HCT116 (cell line): ENCODE results near the gene TASP1.

Experiments used
- POLR2A ChIP-seq: IDR thresholded peaks from 2 replicates; pipeline ENCODE4 v1.7.0; 2011; ENCODE audit warnings: borderline replicate concordance; ENCODE audit not compliant: insufficient read depth, insufficient read length; ENCODE audit errors: extremely low read depth
- POLR2AphosphoS5 ChIP-seq: IDR thresholded peaks from 2 replicates; pipeline ENCODE4 v1.6.1; 2011; ENCODE audit warnings: mild to moderate bottlenecking, low read depth, low read length, moderate library complexity
- RAD21 ChIP-seq: IDR thresholded peaks from 2 replicates; pipeline ENCODE4 v1.6.1; 2012; ENCODE audit warnings: low read depth, mild to moderate bottlenecking
- TF ChIP-seq, protein P1 (sequence below): IDR thresholded peaks from 2 replicates; pipeline ENCODE4 v1.6.1; 2012
- TF ChIP-seq, protein P2 (sequence below), 3 experiments: fragments of 200-600 bp in 1 of 3; sonication (generic) in 1 of 3; IDR thresholded peaks in 2 of 3; conservative IDR thresholded peaks in 1 of 3; 2 replicates each; pipeline ENCODE4 v1.5.1; 2012 to 2017; ENCODE audit warnings: low read depth in 2 of 3, low read length in 2 of 3, antibody characterized with exemption in 1 of 3, borderline replicate concordance in 1 of 3, control low read depth in 1 of 3, mild to moderate bottlenecking in 1 of 3, mixed read lengths in 1 of 3, mixed run types in 1 of 3, moderate library complexity in 1 of 3; ENCODE audit not compliant: insufficient read depth in 1 of 3
- TF ChIP-seq, protein P3 (sequence below): IDR thresholded peaks from 2 replicates; pipeline ENCODE4 v1.6.1; 2011; ENCODE audit warnings: mild to moderate bottlenecking, low read length, moderate library complexity; ENCODE audit not compliant: insufficient replicate concordance; ENCODE audit errors: extremely low read depth
- TF ChIP-seq, protein P4 (sequence below): IDR thresholded peaks from 2 replicates; pipeline ENCODE4 v1.6.1; 2012
- TF ChIP-seq, protein P5 (sequence below): IDR thresholded peaks from 2 replicates; pipeline ENCODE4 v1.6.1; 2012; ENCODE audit warnings: low read depth

DNA sequence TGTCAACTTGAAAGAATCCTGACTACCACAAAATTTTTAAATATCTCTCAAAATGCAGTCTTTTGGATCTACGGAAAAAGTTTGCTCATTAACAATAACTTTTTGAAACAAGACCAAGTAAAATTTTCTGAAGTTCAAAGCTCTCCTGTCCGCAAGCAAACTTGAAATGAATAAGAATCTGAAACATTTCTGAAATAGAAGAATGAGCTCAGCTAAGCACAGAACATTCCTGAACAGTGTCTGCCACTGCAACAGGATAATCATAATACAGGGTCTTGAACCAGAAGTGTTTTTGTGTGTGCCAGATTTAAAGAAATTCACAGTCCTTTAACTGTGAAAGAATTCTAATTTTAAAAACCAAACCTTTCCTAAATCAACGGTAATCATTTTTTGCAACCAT lies 49.1 kb upstream of the TASP1 start:
- TF ChIP-seq, protein P1, sequence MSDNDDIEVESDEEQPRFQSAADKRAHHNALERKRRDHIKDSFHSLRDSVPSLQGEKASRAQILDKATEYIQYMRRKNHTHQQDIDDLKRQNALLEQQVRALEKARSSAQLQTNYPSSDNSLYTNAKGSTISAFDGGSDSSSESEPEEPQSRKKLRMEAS: no peak
- TF ChIP-seq, protein P2, sequence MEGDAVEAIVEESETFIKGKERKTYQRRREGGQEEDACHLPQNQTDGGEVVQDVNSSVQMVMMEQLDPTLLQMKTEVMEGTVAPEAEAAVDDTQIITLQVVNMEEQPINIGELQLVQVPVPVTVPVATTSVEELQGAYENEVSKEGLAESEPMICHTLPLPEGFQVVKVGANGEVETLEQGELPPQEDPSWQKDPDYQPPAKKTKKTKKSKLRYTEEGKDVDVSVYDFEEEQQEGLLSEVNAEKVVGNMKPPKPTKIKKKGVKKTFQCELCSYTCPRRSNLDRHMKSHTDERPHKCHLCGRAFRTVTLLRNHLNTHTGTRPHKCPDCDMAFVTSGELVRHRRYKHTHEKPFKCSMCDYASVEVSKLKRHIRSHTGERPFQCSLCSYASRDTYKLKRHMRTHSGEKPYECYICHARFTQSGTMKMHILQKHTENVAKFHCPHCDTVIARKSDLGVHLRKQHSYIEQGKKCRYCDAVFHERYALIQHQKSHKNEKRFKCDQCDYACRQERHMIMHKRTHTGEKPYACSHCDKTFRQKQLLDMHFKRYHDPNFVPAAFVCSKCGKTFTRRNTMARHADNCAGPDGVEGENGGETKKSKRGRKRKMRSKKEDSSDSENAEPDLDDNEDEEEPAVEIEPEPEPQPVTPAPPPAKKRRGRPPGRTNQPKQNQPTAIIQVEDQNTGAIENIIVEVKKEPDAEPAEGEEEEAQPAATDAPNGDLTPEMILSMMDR (IDR thresholded peaks at IDR 0.05 in 2 of 3, conservative IDR thresholded peaks at IDR 0.05 in 1 of 3; ENCODE audit: borderline replicate concordance in 1 of 3, insufficient read depth in 1 of 3, low read depth in 2 of 3, low read length in 2 of 3): no peak
- TF ChIP-seq POLR2A (no peak), POLR2AphosphoS5 (no peak), RAD21 (no peak)
- TF ChIP-seq, protein P3, sequence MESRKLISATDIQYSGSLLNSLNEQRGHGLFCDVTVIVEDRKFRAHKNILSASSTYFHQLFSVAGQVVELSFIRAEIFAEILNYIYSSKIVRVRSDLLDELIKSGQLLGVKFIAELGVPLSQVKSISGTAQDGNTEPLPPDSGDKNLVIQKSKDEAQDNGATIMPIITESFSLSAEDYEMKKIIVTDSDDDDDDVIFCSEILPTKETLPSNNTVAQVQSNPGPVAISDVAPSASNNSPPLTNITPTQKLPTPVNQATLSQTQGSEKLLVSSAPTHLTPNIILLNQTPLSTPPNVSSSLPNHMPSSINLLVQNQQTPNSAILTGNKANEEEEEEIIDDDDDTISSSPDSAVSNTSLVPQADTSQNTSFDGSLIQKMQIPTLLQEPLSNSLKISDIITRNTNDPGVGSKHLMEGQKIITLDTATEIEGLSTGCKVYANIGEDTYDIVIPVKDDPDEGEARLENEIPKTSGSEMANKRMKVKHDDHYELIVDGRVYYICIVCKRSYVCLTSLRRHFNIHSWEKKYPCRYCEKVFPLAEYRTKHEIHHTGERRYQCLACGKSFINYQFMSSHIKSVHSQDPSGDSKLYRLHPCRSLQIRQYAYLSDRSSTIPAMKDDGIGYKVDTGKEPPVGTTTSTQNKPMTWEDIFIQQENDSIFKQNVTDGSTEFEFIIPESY: no peak
- TF ChIP-seq, protein P4, sequence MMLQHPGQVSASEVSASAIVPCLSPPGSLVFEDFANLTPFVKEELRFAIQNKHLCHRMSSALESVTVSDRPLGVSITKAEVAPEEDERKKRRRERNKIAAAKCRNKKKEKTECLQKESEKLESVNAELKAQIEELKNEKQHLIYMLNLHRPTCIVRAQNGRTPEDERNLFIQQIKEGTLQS: no peak
- TF ChIP-seq, protein P5, sequence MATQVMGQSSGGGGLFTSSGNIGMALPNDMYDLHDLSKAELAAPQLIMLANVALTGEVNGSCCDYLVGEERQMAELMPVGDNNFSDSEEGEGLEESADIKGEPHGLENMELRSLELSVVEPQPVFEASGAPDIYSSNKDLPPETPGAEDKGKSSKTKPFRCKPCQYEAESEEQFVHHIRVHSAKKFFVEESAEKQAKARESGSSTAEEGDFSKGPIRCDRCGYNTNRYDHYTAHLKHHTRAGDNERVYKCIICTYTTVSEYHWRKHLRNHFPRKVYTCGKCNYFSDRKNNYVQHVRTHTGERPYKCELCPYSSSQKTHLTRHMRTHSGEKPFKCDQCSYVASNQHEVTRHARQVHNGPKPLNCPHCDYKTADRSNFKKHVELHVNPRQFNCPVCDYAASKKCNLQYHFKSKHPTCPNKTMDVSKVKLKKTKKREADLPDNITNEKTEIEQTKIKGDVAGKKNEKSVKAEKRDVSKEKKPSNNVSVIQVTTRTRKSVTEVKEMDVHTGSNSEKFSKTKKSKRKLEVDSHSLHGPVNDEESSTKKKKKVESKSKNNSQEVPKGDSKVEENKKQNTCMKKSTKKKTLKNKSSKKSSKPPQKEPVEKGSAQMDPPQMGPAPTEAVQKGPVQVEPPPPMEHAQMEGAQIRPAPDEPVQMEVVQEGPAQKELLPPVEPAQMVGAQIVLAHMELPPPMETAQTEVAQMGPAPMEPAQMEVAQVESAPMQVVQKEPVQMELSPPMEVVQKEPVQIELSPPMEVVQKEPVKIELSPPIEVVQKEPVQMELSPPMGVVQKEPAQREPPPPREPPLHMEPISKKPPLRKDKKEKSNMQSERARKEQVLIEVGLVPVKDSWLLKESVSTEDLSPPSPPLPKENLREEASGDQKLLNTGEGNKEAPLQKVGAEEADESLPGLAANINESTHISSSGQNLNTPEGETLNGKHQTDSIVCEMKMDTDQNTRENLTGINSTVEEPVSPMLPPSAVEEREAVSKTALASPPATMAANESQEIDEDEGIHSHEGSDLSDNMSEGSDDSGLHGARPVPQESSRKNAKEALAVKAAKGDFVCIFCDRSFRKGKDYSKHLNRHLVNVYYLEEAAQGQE: no peak
